Measurements from ENCODE around the gene CABP7. TPM values are rescaled to one million over a fixed set of nuclear protein-coding genes. Genes with fewer than 3 reads are reported as not detected.

The CABP7 gene
- total and polyA plus RNA-seq, 2 of the 13 experiments (the other 11 are each of a cell fraction or from before 2014, with no cell fraction given) = 0.08 TPM; not detected in 1

DNA sequence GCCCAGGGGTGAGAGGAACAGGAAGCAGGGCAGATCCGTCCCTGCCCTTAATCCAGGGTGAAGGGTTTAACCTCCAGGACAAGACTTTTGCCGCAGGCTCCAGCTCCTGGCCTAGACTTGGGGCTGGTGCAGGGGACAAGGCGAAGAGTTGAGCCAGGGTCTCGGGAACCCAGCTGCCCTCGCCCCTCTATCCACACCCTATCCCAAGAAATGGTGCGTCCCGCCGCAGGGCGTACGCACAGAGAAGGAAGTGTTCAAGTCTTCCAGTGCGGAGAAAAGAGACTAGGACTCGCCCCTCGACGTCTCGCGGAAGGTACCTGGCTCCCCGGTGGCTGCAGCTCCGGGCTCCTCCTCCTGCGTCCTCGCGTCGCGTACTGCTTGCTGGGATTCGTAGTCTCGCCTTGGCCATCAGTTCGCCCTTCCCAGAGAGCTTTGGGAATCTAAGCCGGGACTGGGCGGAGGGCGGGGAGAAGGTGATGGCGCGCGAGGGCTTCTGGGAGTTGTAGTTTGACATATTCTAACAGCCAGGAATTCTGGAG, 46.9 kb downstream of the CABP7 start, which contains the start of gene ZMAT5 (continued):
- TF ChIP-seq, protein P1, sequence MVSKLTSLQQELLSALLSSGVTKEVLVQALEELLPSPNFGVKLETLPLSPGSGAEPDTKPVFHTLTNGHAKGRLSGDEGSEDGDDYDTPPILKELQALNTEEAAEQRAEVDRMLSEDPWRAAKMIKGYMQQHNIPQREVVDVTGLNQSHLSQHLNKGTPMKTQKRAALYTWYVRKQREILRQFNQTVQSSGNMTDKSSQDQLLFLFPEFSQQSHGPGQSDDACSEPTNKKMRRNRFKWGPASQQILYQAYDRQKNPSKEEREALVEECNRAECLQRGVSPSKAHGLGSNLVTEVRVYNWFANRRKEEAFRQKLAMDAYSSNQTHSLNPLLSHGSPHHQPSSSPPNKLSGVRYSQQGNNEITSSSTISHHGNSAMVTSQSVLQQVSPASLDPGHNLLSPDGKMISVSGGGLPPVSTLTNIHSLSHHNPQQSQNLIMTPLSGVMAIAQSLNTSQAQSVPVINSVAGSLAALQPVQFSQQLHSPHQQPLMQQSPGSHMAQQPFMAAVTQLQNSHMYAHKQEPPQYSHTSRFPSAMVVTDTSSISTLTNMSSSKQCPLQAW (CRISPR knock-in tag; IDR thresholded peaks at IDR 0.05) = peak; percentile 60
- TF ChIP-seq TEAD3 (CRISPR knock-in tag; optimal IDR thresholded peaks at IDR 0.05; ENCODE audit: borderline replicate concordance) = peak; percentile 17
- peak; percentile 87 for TF ChIP-seq ATF1 (CRISPR knock-in tag; IDR thresholded peaks at IDR 0.05)
- TF ChIP-seq, protein P2, sequence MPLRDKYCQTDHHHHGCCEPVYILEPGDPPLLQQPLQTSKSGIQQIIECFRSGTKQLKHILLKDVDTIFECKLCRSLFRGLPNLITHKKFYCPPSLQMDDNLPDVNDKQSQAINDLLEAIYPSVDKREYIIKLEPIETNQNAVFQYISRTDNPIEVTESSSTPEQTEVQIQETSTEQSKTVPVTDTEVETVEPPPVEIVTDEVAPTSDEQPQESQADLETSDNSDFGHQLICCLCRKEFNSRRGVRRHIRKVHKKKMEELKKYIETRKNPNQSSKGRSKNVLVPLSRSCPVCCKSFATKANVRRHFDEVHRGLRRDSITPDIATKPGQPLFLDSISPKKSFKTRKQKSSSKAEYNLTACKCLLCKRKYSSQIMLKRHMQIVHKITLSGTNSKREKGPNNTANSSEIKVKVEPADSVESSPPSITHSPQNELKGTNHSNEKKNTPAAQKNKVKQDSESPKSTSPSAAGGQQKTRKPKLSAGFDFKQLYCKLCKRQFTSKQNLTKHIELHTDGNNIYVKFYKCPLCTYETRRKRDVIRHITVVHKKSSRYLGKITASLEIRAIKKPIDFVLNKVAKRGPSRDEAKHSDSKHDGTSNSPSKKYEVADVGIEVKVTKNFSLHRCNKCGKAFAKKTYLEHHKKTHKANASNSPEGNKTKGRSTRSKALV (CRISPR knock-in tag; IDR thresholded peaks at IDR 0.05) = peak; percentile 25; the same call in 1 of the 2 replicates
- 0 out of 2 replicates have a peak, but pooled peaks have one; percentile 58 for TF ChIP-seq KDM5B (CRISPR knock-in tag; IDR thresholded peaks at IDR 0.05; ENCODE audit: borderline replicate concordance)
- peak; percentile 6; the same call in 1 of the 2 replicates for TF ChIP-seq HOXA5 (CRISPR knock-in tag; IDR thresholded peaks at IDR 0.05)
- peak; percentile 48; the same call in 1 of the 2 replicates for TF ChIP-seq KMT2B (CRISPR knock-in tag; IDR thresholded peaks at IDR 0.05)
- 0 out of 2 replicates have a peak, but pooled peaks have one; percentile 47 for TF ChIP-seq ZNF124 (CRISPR knock-in tag; IDR thresholded peaks at IDR 0.05)
- no peak for TF ChIP-seq ZFP37 (CRISPR knock-in tag; IDR thresholded peaks at IDR 0.05; ENCODE audit: borderline replicate concordance)
- peak; percentile 61; the same call in 1 of the 2 replicates for TF ChIP-seq ETV5 (CRISPR knock-in tag; IDR thresholded peaks at IDR 0.05; ENCODE audit: borderline replicate concordance)
- peak; percentile 68 for TF ChIP-seq ELF3 (CRISPR knock-in tag; IDR thresholded peaks at IDR 0.05)
- no peak for TF ChIP-seq KDM1A (CRISPR knock-in tag; IDR thresholded peaks at IDR 0.05)
- no peak for TF ChIP-seq PRPF4 (IDR thresholded peaks at IDR 0.05; ENCODE audit: low read depth, low read length, poor library complexity, severe bottlenecking)
- TF ChIP-seq ZNF761 (CRISPR knock-in tag; conservative IDR thresholded peaks at IDR 0.05) = no peak
- TF ChIP-seq, protein P3, sequence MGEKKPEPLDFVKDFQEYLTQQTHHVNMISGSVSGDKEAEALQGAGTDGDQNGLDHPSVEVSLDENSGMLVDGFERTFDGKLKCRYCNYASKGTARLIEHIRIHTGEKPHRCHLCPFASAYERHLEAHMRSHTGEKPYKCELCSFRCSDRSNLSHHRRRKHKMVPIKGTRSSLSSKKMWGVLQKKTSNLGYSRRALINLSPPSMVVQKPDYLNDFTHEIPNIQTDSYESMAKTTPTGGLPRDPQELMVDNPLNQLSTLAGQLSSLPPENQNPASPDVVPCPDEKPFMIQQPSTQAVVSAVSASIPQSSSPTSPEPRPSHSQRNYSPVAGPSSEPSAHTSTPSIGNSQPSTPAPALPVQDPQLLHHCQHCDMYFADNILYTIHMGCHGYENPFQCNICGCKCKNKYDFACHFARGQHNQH (CRISPR knock-in tag; IDR thresholded peaks at IDR 0.05) = peak; percentile 71
- peak; percentile 33; the same call in 1 of the 2 replicates for TF ChIP-seq TSC22D2 (CRISPR knock-in tag; IDR thresholded peaks at IDR 0.05; ENCODE audit: borderline replicate concordance)
- TF ChIP-seq, protein P4, sequence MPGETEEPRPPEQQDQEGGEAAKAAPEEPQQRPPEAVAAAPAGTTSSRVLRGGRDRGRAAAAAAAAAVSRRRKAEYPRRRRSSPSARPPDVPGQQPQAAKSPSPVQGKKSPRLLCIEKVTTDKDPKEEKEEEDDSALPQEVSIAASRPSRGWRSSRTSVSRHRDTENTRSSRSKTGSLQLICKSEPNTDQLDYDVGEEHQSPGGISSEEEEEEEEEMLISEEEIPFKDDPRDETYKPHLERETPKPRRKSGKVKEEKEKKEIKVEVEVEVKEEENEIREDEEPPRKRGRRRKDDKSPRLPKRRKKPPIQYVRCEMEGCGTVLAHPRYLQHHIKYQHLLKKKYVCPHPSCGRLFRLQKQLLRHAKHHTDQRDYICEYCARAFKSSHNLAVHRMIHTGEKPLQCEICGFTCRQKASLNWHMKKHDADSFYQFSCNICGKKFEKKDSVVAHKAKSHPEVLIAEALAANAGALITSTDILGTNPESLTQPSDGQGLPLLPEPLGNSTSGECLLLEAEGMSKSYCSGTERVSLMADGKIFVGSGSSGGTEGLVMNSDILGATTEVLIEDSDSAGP (CRISPR knock-in tag; IDR thresholded peaks at IDR 0.05; ENCODE audit: borderline replicate concordance) = peak; percentile 87
- peak; percentile 63; the same call in 1 of the 2 replicates for TF ChIP-seq MYNN (CRISPR knock-in tag; IDR thresholded peaks at IDR 0.05; ENCODE audit: low read depth)
- TF ChIP-seq KAT7 (CRISPR knock-in tag; IDR thresholded peaks at IDR 0.05; ENCODE audit: borderline replicate concordance) = 0 out of 2 replicates have a peak, but pooled peaks have one; percentile 39
- TF ChIP-seq DR1 (CRISPR knock-in tag; IDR thresholded peaks at IDR 0.05) = peak; percentile 52; the same call in 1 of the 2 replicates
- TF ChIP-seq CENPX (CRISPR knock-in tag; IDR thresholded peaks at IDR 0.05) = no peak
- peak; percentile 81 for TF ChIP-seq ZNF501 (CRISPR knock-in tag; IDR thresholded peaks at IDR 0.05)
- TF ChIP-seq SMAD3 (CRISPR knock-in tag; IDR thresholded peaks at IDR 0.05) = peak; percentile 24; the same call in 1 of the 2 replicates
- TF ChIP-seq SMC3 (IDR thresholded peaks at IDR 0.05; ENCODE audit: low read length) = no peak
- peak; percentile 6; the same call in 1 of the 2 replicates for TF ChIP-seq FOSL2 (CRISPR knock-in tag; IDR thresholded peaks at IDR 0.05)
- no peak for TF ChIP-seq PAX8 (CRISPR knock-in tag; IDR thresholded peaks at IDR 0.05; ENCODE audit: borderline replicate concordance)
